Measurements from ENCODE around the gene RLBP1.
"Not testable (repeated sequence)": the region's sequence is repeated elsewhere in the genome, so short reads cannot be mapped to it uniquely, and the experiment has no call there.

The RLBP1 gene

DNA sequence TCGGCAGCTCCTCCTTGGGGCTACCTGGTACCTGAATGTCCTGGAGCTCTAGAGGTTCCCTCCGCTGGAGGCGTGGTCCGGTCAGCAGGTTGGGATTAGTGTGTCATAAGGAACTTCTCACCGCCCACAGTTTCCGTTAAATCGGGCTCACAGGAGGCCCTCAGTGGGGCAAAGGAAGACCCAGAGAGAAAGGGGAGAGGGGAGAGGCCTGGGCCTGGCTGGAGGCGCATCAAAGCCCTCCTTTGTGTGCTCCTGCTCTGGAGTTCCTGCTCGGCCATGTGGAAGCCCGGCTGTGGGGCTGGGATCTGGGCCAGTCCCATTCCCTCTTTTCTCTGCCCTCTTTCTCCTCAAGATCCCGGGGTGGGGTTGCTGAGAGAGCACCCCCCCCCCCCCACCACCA, at the start of gene RLBP1:
RLBP1 (minus strand) TSS at position 37 of the 400 bp plus-strand sequence. CDS start 2,604 bp downstream, outside the sequence.
- intact Hi-C loops (cut with DNase I; ENCODE audit: low total_unique reads), result no loop called here
- DNase-seq, result no peak
- H3K27ac ChIP-seq, result no peak within 1 kb of the TSS
- no peaks in the 10 kb centered on the region for H3K4me1 ChIP-seq
- H3K9me3 ChIP-seq, result no peaks in the 10 kb centered on the region
- no peaks in the 10 kb centered on the region for H3K36me3 ChIP-seq
- H3K4me3 ChIP-seq, result no peak within 1 kb of the TSS
- H3K27me3 ChIP-seq, result no peaks in the 10 kb centered on the region
- TF ChIP-seq, protein P1, sequence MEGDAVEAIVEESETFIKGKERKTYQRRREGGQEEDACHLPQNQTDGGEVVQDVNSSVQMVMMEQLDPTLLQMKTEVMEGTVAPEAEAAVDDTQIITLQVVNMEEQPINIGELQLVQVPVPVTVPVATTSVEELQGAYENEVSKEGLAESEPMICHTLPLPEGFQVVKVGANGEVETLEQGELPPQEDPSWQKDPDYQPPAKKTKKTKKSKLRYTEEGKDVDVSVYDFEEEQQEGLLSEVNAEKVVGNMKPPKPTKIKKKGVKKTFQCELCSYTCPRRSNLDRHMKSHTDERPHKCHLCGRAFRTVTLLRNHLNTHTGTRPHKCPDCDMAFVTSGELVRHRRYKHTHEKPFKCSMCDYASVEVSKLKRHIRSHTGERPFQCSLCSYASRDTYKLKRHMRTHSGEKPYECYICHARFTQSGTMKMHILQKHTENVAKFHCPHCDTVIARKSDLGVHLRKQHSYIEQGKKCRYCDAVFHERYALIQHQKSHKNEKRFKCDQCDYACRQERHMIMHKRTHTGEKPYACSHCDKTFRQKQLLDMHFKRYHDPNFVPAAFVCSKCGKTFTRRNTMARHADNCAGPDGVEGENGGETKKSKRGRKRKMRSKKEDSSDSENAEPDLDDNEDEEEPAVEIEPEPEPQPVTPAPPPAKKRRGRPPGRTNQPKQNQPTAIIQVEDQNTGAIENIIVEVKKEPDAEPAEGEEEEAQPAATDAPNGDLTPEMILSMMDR (IDR thresholded peaks at IDR 0.05), result no peak

DNA sequence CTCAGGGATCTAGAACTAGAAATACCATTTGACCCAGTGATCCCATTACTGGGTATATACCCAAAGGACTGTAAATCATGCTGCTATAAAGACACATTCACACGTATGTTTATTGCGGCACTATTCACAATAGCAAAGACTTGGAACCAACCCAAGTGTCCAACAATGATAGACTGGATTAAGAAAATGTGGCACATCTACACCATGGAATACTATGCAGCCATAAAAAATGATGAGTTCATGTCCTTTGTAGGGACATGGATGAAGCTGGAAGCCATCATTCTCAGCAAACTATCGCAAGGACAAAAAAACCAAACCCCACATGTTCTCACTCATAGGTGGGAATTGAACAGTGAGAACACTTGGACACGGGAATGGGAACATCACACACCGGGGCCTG, 28.8 kb upstream of the RLBP1 start:
- not testable (repeated sequence) for H3K4me3 ChIP-seq, H3K9me3 ChIP-seq, DNase-seq, H3K27ac ChIP-seq, H3K36me3 ChIP-seq, H3K27me3 ChIP-seq, H3K4me1 ChIP-seq
- intact Hi-C loops (cut with DNase I; ENCODE audit: low total_unique reads), result loop anchor here (2.0 kb wide), 1 partner anchor 55 kb away; no protein-coding TSS in a partner anchor

DNA sequence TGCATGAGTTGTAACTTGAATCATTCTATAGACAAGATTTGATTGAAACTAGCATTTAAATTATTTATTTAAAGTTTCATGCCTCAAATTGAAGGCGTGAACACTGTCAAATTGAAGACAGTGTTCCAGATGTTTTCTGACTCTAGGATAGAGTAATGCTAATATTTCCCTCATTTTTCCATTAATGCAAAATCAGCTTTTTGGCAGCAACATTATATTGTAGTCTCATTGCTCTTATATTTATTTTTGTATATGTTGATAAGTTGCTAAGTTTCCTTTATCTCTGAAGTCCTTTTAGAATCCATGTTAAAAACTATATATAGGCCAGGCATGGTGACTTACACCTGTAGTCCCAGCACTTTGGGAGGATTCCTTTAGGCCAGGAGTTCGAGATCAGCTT, 27.2 kb upstream of the RLBP1 start:
- H3K4me1 ChIP-seq, result peaks cover 0 to 11% (median 8%) of the 10 kb centered on the region in 4 donors
- H3K27ac ChIP-seq, result no peak overlapping the region
- H3K36me3 ChIP-seq, result no peaks in the 10 kb centered on the region
- no peaks in the 10 kb centered on the region for H3K9me3 ChIP-seq
- DNase-seq, result no peak
- intact Hi-C loops (cut with DNase I; ENCODE audit: low total_unique reads), result loop anchor here (10.0 kb wide), 1 partner anchor 354 kb away; the partner anchor contains the start of gene HAPLN3
- H3K4me3 ChIP-seq, result no peak overlapping the region
- H3K27me3 ChIP-seq, result no peaks in the 10 kb centered on the region
- TF ChIP-seq, protein P1 (IDR thresholded peaks at IDR 0.05), result no peak

DNA sequence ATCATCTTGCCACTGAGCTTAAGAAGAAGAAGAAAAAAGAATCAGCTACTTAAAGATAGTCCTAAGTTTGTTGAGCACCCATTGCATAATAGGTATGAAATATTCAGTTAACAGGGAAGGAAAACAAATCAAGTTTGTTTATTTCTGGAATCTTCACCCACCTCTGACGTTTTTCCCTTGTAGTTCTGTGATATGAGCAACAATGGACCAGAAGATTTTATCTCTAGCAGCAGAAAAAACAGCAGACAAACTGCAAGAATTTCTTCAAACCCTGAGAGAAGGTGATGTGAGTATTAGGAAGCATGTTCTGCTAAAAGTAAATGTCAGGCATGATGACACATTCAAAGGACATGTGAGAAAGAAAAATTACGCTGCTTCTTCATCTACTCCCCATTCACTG, 26.1 kb upstream of the RLBP1 start:
- TF ChIP-seq, protein P1 (IDR thresholded peaks at IDR 0.05), result no peak
- no peak overlapping the region for H3K4me3 ChIP-seq
- no peaks in the 10 kb centered on the region for H3K9me3 ChIP-seq
- peaks cover 0 to 20% (median 13%) of the 10 kb centered on the region in 4 donors for H3K4me1 ChIP-seq
- intact Hi-C loops (cut with DNase I; ENCODE audit: low total_unique reads), result loop anchor here (10.0 kb wide), 1 partner anchor 353 kb away; the partner anchor contains the start of gene HAPLN3
- DNase-seq, result no peak
- H3K36me3 ChIP-seq, result no peaks in the 10 kb centered on the region
- no peaks in the 10 kb centered on the region for H3K27me3 ChIP-seq
- no peak overlapping the region for H3K27ac ChIP-seq

DNA sequence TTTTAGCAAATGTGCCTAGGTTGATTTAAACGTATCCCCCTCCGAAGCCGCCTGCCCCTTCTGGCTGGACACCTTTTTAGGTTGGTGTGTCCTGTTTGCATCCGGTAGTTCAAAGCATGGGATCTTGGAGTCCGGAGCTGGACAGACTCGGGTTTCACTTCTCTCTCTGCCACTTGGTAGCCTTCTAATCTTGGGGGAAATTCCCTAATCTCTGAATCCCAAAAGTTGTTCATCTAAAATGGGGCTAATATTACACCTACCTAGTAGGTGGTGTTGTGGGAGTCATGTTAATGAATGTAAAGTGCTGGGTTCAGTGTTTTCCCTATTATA, 23.2 kb upstream of the RLBP1 start:
- TF ChIP-seq, protein P1 (IDR thresholded peaks at IDR 0.05), result no peak
- H3K9me3 ChIP-seq, result no peaks in the 10 kb centered on the region
- no peak for DNase-seq
- H3K27me3 ChIP-seq, result no peaks in the 10 kb centered on the region
- peak overlapping the region; percentile 59 to 62 for H3K4me3 ChIP-seq
- no peaks in the 10 kb centered on the region for H3K36me3 ChIP-seq
- peak overlapping the region in 1 of 2 donors; percentile 72 for H3K27ac ChIP-seq
- peaks cover 0 to 21% (median 14%) of the 10 kb centered on the region in 4 donors for H3K4me1 ChIP-seq
- intact Hi-C loops (cut with DNase I; ENCODE audit: low total_unique reads), result loop anchor here (5.0 to 10.0 kb wide), 2 partner anchors 37 to 350 kb away; partner anchors contain the start of gene HAPLN3

DNA sequence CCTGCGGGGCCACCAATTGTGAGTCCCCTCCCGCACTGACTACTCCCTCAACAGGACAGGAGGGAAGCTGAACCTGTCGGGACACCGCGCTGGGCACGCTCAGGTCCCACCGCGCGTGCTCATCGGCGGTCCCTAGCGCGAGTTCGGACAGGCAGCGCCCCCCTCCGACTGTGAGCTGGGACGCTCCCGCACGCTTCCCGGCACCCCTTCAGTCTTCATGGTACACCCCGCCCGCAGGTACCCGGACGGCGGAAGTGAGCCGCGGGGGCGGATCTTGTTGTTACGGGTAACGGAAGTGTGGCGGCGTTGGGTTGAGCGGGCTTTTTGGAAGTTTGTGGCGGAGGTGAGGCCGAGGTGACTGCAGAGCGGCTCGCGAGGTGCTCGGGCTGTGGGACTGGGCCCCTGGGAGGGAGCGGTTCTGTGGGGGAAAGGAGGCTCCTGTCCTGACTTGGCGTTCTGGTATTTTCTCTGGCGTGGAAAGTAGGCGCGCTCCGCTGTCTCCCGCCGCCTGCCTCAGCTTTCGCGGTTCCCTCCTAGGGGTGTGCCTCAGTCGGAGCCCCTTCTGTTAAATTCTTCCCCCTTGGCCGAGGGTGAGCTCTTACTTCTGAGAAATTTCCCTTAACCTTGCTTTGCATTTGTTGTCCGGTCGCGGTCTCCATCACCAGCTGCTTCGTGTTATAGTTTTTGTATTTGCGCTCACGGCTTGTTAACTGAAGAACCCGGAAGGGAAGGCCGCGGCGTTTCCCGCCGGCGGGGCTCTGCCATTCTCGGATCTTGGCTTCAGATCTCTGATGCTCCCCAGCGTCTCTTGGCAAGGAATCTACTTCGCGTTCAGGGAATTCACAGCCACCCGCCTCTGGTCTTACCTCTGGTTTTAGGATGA, 22.6 kb upstream of the RLBP1 start, which contains the start of gene FANCI:
FANCI (plus strand) TSS at position 289 of the 883 bp plus-strand sequence. CDS start 3,669 bp downstream, outside the sequence.
- H3K36me3 ChIP-seq, result no peaks in the 10 kb centered on the region

More for the DNA sequence above, 22.6 kb upstream of the RLBP1 start, which contains the start of gene FANCI:
- peak within 1 kb of the TSS; percentile 63 to 72 for H3K27ac ChIP-seq
- peaks cover 0 to 21% (median 14%) of the 10 kb centered on the region in 4 donors for H3K4me1 ChIP-seq
- H3K9me3 ChIP-seq, result no peaks in the 10 kb centered on the region
- intact Hi-C loops (cut with DNase I; ENCODE audit: low total_unique reads), result loop anchor here (5.0 to 10.0 kb wide), 2 partner anchors 37 to 349 kb away; partner anchors contain the start of gene HAPLN3
- TF ChIP-seq, protein P1 (IDR thresholded peaks at IDR 0.05), result peak; percentile 28 to 41
- H3K27me3 ChIP-seq, result no peaks in the 10 kb centered on the region
- DNase-seq, result peak; percentile 95 to 96
- peak within 1 kb of the TSS; percentile 59 to 62 for H3K4me3 ChIP-seq

All from tibial artery (tissue), 4 donors.